K562 (cell line): ENCODE results near the gene KAZN. TPM values are rescaled to one million over a fixed set of nuclear protein-coding genes. Genes with fewer than 3 reads are reported as not detected.

Experiments used
- ATAC-seq: fragments of 200-7000 bp; cut with Tn5 transposase; 3 replicates; pipeline ENCODE4 v1.9.1; 2020; ENCODE audit warnings: moderate library complexity
- BruUV-seq: library from RNA; stranded (reverse); fragments of 400-500 nt; replicated peaks from 2 replicates; lab custom pipeline; 2021; lab: Mats Ljungman, UMichigan
- CTCF ChIA-PET: fragments of 300-600 bp; formaldehyde crosslinking; extraction: SDS; loops from one replicate; lab custom pipeline; 2021; ENCODE audit warnings: low intra/inter-chr PET ratio; lab: Yijun Ruan, JAX
- POLR2A ChIA-PET: fragments of 300-600, 350-650 bp; sonication (Branson Sonifier 250); formaldehyde crosslinking; extraction: SDS; loops from one replicate; lab custom pipeline; 2021; ENCODE audit warnings: antibody characterized with exemption, inconsistent platforms; lab: Yijun Ruan, JAX
- DNase-seq, 4 experiments: peaks; one replicate each; pipeline versions ENCODE4 v3.0.0 to v3.0.0-alpha.2; 2011 to 2018; ENCODE audit warnings: low spot score in 3 of 4, mixed read lengths in 3 of 4; ENCODE audit errors: extremely low read depth in 1 of 4
- FAIRE-seq: peaks from 2 replicates; lab custom pipeline; 2011; peaks lifted over from hg19 to GRCh38; lab: Jason Lieb, UNC
- H2AFZ ChIP-seq: 2 replicates; pipeline ENCODE4 v1.6.0; 2011; ENCODE audit warnings: low read depth, low read length, control low read depth, inconsistent platforms
- H3K27ac ChIP-seq: fragments of 200-600 bp; 3 replicates; pipeline ENCODE4 v1.8.0; 2011; ENCODE audit warnings: low read depth, mild to moderate bottlenecking, control low read depth, inconsistent platforms, low read length, moderate library complexity, mixed read lengths; ENCODE audit errors: extremely low read depth
- H3K27me3 ChIP-seq, 2 experiments: fragments of 300-600 bp in 1 of 2; 2 replicates in 1 of 2; 3 replicates in 1 of 2; pipeline versions ENCODE4 v1.6.0 to v1.8.0; 2011; ENCODE audit warnings: inconsistent platforms in 2 of 2, low read length in 2 of 2, mild to moderate bottlenecking in 1 of 2, mixed read lengths in 1 of 2, moderate library complexity in 1 of 2; ENCODE audit not compliant: control insufficient read depth in 2 of 2, insufficient read depth in 2 of 2
- H3K36me3 ChIP-seq: fragments of 300-600 bp; 3 replicates; pipeline ENCODE4 v1.8.0; 2011; ENCODE audit warnings: mild to moderate bottlenecking, low read length, inconsistent platforms; ENCODE audit not compliant: control insufficient read depth, insufficient read depth
- H3K4me1 ChIP-seq, 2 experiments: fragments of 200-600 bp in 1 of 2; replicated peaks in 1 of 2; 2 replicates in 1 of 2; 3 replicates in 1 of 2; pipeline versions ENCODE4 v1.5.1 to v1.8.0; 2011; ENCODE audit warnings: inconsistent platforms in 2 of 2, low read length in 2 of 2, mild to moderate bottlenecking in 1 of 2, mixed read lengths in 1 of 2, moderate library complexity in 1 of 2; ENCODE audit not compliant: control insufficient read depth in 2 of 2, insufficient read depth in 2 of 2
- H3K4me2 ChIP-seq: 2 replicates; pipeline ENCODE4 v1.6.1; 2011; ENCODE audit warnings: low read length, control low read depth, inconsistent platforms, mixed read lengths; ENCODE audit not compliant: insufficient read depth
- H3K4me3 ChIP-seq: fragments of 200-600 bp; sonication (generic), shearing (Covaris generic); 2 replicates; pipeline ENCODE4 v1.5.1; 2016; ENCODE audit warnings: control low read depth, inconsistent platforms
- H3K79me2 ChIP-seq: fragments of 200-600 bp; 3 replicates; pipeline ENCODE4 v1.8.0; 2011; ENCODE audit warnings: low read length, inconsistent platforms; ENCODE audit not compliant: control insufficient read depth, insufficient read depth
- H3K9ac ChIP-seq, 2 experiments: 2 replicates each; pipeline versions ENCODE4 v1.6.0 to v1.6.1; 2011; ENCODE audit warnings: low read depth in 2 of 2, low read length in 2 of 2, control low read depth in 1 of 2, inconsistent platforms in 1 of 2, mild to moderate bottlenecking in 1 of 2, mixed read lengths in 1 of 2; ENCODE audit not compliant: insufficient read depth in 1 of 2
- H3K9me1 ChIP-seq: one replicate; pipeline ENCODE4 v1.6.0; 2011; ENCODE audit warnings: inconsistent platforms, mild to moderate bottlenecking, low read length, moderate library complexity; ENCODE audit not compliant: control insufficient read depth, insufficient read depth
- H3K9me3 ChIP-seq: replicated peaks from 2 replicates; pipeline ENCODE4 v1.5.1; 2011; ENCODE audit warnings: low read depth, low read length, inconsistent platforms; ENCODE audit not compliant: control insufficient read depth, insufficient read depth
- H4K20me1 ChIP-seq: replicated peaks from 2 replicates; pipeline ENCODE4 v1.6.1; 2011; ENCODE audit warnings: low read length, inconsistent platforms, mixed read lengths; ENCODE audit not compliant: control insufficient read depth, insufficient read depth
- CBX2 ChIP-seq: fragments of 200-600 bp; sonication (generic); IDR thresholded peaks from one replicate; pipeline ENCODE4 v1.6.1; 2012; ENCODE audit warnings: mild to moderate bottlenecking, low read length, inconsistent platforms; ENCODE audit not compliant: insufficient read depth, poor library complexity, severe bottlenecking
- GATAD2A ChIP-seq: fragments of 450-650 bp; IDR thresholded peaks from 2 replicates; pipeline ENCODE4 v1.6.1; 2017
- HINFP ChIP-seq: fragments of 450-650 bp; conservative IDR thresholded peaks from 2 replicates; pipeline ENCODE4 v1.6.1; 2016; ENCODE audit warnings: missing genetic modification characterization, low read depth, mild to moderate bottlenecking, control low read depth, missing compliant biosample characterization
- NFE2L1 ChIP-seq: fragments of 450-650 bp; IDR thresholded peaks from 2 replicates; pipeline ENCODE4 v1.6.1; 2016; ENCODE audit warnings: missing genetic modification characterization, low read depth, mild to moderate bottlenecking, missing compliant biosample characterization, moderate library complexity, borderline replicate concordance
- PML ChIP-seq: IDR thresholded peaks from 2 replicates; pipeline ENCODE4 v1.6.1; 2012; ENCODE audit warnings: low read length, inconsistent platforms
- SIX5 ChIP-seq, 2 experiments: IDR thresholded peaks; 2 replicates each; pipeline ENCODE4 v1.6.1; 2011; ENCODE audit warnings: low read length in 2 of 2, borderline replicate concordance in 1 of 2, low read depth in 1 of 2, mild to moderate bottlenecking in 1 of 2, moderate library complexity in 1 of 2; ENCODE audit not compliant: insufficient read depth in 1 of 2
- ZBTB49 ChIP-seq: sonication (generic); formaldehyde crosslinking; IDR thresholded peaks from 2 replicates; pipeline ENCODE4 v1.8.0; 2022; ENCODE audit warnings: missing genetic modification reagents, mild to moderate bottlenecking, borderline replicate concordance
- ZFP1 ChIP-seq: fragments of 450-650 bp; formaldehyde crosslinking; IDR thresholded peaks from 2 replicates; pipeline ENCODE4 v1.4.0; 2020; ENCODE audit warnings: mild to moderate bottlenecking, mixed read lengths
- ZFP30 ChIP-seq: fragments of 250-450 bp; sonication (Bioruptor Pico); IDR thresholded peaks from 2 replicates; pipeline ENCODE4 v1.8.0; 2022; ENCODE audit warnings: moderate library complexity, mild to moderate bottlenecking, inconsistent platforms, borderline replicate concordance
- ZNF175 ChIP-seq: fragments of 200-800 bp; sonication (Bioruptor generic); IDR thresholded peaks from 2 replicates; pipeline ENCODE4 v1.6.1; 2016; ENCODE audit warnings: low read depth, mild to moderate bottlenecking, missing genetic modification characterization, missing compliant biosample characterization
- ZNF24 ChIP-seq: fragments of 450-650 bp; IDR thresholded peaks from 2 replicates; pipeline ENCODE4 v1.6.1; 2016
- ZNF436 ChIP-seq: fragments of 250-450, 450-650 bp; sonication (Bioruptor Pico); formaldehyde crosslinking; IDR thresholded peaks from 2 replicates; pipeline ENCODE4 v1.7.0; 2020; ENCODE audit warnings: mild to moderate bottlenecking
- WGBS: fragments of 100-300 bp; shearing (Covaris generic); methylation state at CpG from one replicate; pipeline ENCODE4 v1.1.6; 2016; ENCODE audit warnings: low coverage, mixed read lengths; ENCODE audit not compliant: insufficient coverage; ENCODE audit errors: missing lambda C conversion rate; 5-methylcytosine and 5-hydroxymethylcytosine counted together
- in situ Hi-C: fragments of 300-500 bp; cut with MboI; formaldehyde crosslinking; loops from 4 replicates; pipeline ENCODE4 v1.15.0; 2018; ENCODE audit warnings: inconsistent platforms, mixed read lengths
- intact Hi-C: fragments of 100-400 bp; cut with micrococcal nuclease; formaldehyde crosslinking; loops from 2 replicates; pipeline ENCODE4 v1.14.2; 2022
- polyA plus RNA-seq, 8 experiments: library from polyadenylated mRNA; depleted of rRNA in 4 of 8; stranded (reverse) in 5 of 8; unstranded in 3 of 8; fragments of >200 nt; fragmentation: Nextera tagmentation in 2 of 8; fragmentation: Illumina TruSeq in 1 of 8; extraction: Ambion mirVana in 2 of 8; extraction: Trizol in 1 of 8; gene quantifications; 2 replicates each; pipeline versions ENCODE4 v1.2.1 to v1.2.3, GENCODE V29; 2011 to 2014; ENCODE audit warnings: inconsistent platforms in 1 of 8, missing spikeins in 1 of 8
- total RNA-seq, 7 experiments: library from RNA; depleted of rRNA in 6 of 7; stranded (reverse); fragments of >200 nt in 6 of 7; fragmentation: Illumina TruSeq in 2 of 7; extraction: Trizol in 2 of 7; gene quantifications; 2 replicates each; pipeline versions ENCODE4 v1.2.1 to v1.2.3, GENCODE V29; 2011 to 2021; ENCODE audit warnings: low replicate concordance in 1 of 7
- TF ChIP-seq, protein P1 (sequence below): fragments of 250-450 bp; sonication (Bioruptor Pico); IDR thresholded peaks from 2 replicates; pipeline ENCODE4 v1.4.0; 2020

KAZN gene
- total and polyA plus RNA-seq, 9 of the 15 experiments (the other 6 are each of a cell fraction or from before 2014, with no cell fraction given), result 2.1 to 21.6 (median 5.4) TPM

DNA sequence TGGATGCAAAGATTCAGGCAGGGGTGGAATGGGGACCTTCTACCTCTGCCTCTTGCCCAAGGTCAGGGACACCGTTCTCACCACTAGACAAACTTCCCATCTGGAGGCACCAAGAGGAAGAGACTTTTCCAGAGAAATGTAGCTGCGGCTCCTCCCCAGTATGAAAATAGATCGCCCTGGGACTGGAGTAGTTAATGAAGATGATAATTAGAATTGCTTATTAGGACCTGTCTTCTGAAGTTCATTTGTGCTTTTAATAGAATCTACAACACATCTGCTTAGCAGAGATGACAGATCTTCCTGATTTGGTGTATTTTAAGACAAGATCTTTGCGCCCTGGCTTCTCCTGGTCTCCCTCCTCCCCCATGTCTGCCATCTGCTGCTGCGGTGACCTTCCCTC lies 266.6 kb downstream of the KAZN start:
- DNase-seq, result no peak
- ATAC-seq, result no peak
- POLR2A ChIA-PET, result interaction anchor here (1.3 kb wide), 1 partner anchor 28 kb away, joined by 5 read pairs; no protein-coding TSS in a partner anchor
- CTCF ChIA-PET, result no interaction called here
- H2AFZ ChIP-seq, result no peak overlapping the region
- H3K9me3 ChIP-seq, result no peaks in the 10 kb centered on the region
- no peaks in the 10 kb centered on the region; the same call in 1 of the 2 replicates for H4K20me1 ChIP-seq
- no peak overlapping the region for H3K4me3 ChIP-seq
- H3K79me2 ChIP-seq, result no peaks in the 10 kb centered on the region
- H3K27me3 ChIP-seq, result peaks cover 29 to 64% of the 10 kb centered on the region in 2 experiments
- WGBS, result 6% methylated on average over 5 of the region's 5 CpGs
- H3K27ac ChIP-seq, result no peak overlapping the region
- no peaks in the 10 kb centered on the region for H3K4me1 ChIP-seq
- H3K4me2 ChIP-seq, result no peak overlapping the region
- no peaks in the 10 kb centered on the region for H3K36me3 ChIP-seq
- no peak overlapping the region for H3K9ac ChIP-seq
- no peak for FAIRE-seq
- BruUV-seq, result no TSS peak
- in situ Hi-C loops, result loop anchor here (25.0 kb wide), 1 partner anchor 753 kb away; no protein-coding TSS in a partner anchor
- H3K9me1 ChIP-seq, result no peaks in the 10 kb centered on the region
- intact Hi-C loops, result no loop called here
- TF ChIP-seq ZFP30 (CRISPR knock-in tag) (no peak), ZBTB49 (CRISPR knock-in tag) (no peak), HINFP (tag) (no peak), NFE2L1 (tag) (no peak), ZNF436 (CRISPR knock-in tag) (no peak), ZNF175 (CRISPR knock-in tag) (no peak), SIX5 (IDR thresholded peaks at IDR 0.05; ENCODE audit: borderline replicate concordance in 1 of 2, insufficient read depth in 1 of 2, low read depth in 1 of 2, low read length in 2 of 2) (no peak), CBX2 (no peak), ZFP1 (CRISPR knock-in tag) (no peak), PML (no peak), GATAD2A (no peak), ZNF24 (no peak)
- TF ChIP-seq, protein P1, sequence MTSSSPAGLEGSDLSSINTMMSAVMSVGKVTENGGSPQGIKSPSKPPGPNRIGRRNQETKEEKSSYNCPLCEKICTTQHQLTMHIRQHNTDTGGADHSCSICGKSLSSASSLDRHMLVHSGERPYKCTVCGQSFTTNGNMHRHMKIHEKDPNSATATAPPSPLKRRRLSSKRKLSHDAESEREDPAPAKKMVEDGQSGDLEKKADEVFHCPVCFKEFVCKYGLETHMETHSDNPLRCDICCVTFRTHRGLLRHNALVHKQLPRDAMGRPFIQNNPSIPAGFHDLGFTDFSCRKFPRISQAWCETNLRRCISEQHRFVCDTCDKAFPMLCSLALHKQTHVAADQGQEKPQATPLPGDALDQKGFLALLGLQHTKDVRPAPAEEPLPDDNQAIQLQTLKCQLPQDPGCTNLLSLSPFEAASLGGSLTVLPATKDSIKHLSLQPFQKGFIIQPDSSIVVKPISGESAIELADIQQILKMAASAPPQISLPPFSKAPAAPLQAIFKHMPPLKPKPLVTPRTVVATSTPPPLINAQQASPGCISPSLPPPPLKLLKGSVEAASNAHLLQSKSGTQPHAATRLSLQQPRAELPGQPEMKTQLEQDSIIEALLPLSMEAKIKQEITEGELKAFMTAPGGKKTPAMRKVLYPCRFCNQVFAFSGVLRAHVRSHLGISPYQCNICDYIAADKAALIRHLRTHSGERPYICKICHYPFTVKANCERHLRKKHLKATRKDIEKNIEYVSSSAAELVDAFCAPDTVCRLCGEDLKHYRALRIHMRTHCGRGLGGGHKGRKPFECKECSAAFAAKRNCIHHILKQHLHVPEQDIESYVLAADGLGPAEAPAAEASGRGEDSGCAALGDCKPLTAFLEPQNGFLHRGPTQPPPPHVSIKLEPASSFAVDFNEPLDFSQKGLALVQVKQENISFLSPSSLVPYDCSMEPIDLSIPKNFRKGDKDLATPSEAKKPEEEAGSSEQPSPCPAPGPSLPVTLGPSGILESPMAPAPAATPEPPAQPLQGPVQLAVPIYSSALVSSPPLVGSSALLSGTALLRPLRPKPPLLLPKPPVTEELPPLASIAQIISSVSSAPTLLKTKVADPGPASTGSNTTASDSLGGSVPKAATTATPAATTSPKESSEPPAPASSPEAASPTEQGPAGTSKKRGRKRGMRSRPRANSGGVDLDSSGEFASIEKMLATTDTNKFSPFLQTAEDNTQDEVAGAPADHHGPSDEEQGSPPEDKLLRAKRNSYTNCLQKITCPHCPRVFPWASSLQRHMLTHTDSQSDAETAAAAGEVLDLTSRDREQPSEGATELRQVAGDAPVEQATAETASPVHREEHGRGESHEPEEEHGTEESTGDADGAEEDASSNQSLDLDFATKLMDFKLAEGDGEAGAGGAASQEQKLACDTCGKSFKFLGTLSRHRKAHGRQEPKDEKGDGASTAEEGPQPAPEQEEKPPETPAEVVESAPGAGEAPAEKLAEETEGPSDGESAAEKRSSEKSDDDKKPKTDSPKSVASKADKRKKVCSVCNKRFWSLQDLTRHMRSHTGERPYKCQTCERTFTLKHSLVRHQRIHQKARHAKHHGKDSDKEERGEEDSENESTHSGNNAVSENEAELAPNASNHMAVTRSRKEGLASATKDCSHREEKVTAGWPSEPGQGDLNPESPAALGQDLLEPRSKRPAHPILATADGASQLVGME (CRISPR knock-in tag), result no peak
